Naive thymus-derived CD4-positive, alpha-beta T cell (primary cell): ENCODE results near the gene WFIKKN2. TPM values are rescaled to one million over a fixed set of nuclear protein-coding genes. Genes with fewer than 3 reads are reported as not detected.

Experiments used
- ATAC-seq: fragments of 150-1000 bp; cut with Tn5 transposase; 2 replicates; pipeline ENCODE4 v1.10.0; 2021; ENCODE audit warnings: mild to moderate bottlenecking, moderate library complexity
- CTCF ChIA-PET: fragments of 350-600 bp; sonication (Branson Sonifier 250); formaldehyde crosslinking; loops from one replicate; lab custom pipeline; 2021; ENCODE audit warnings: antibody characterized with exemption; lab: Charles Lee
- POLR2A ChIA-PET: fragments of 350-600 bp; sonication (Branson Sonifier 250); formaldehyde crosslinking; loops from one replicate; lab custom pipeline; 2021; ENCODE audit warnings: antibody characterized with exemption, inconsistent platforms; lab: Charles Lee
- DNase-seq, 9 donors: peaks; one replicate each; pipeline versions ENCODE4 v3.0.0 to v3.0.0-alpha.2; 2020 to 2022; ENCODE audit warnings: mixed read lengths in 1 of 9
- H3K27ac ChIP-seq: one replicate; pipeline ENCODE4 v1.7.0; 2013; ENCODE audit warnings: mild to moderate bottlenecking, low read depth, low read length, moderate library complexity
- H3K27me3 ChIP-seq, 2 donors: one replicate each; pipeline ENCODE4 v1.7.0; 2013; ENCODE audit warnings: low read length in 2 of 2, mild to moderate bottlenecking in 2 of 2, moderate library complexity in 2 of 2; ENCODE audit not compliant: control insufficient read depth in 2 of 2, insufficient read depth in 2 of 2
- H3K36me3 ChIP-seq, 3 experiments: 1 replicate in 2 of 3; 2 replicates in 1 of 3; pipeline ENCODE4 v1.7.0; 2013; ENCODE audit warnings: low read length in 3 of 3, mild to moderate bottlenecking in 3 of 3, moderate library complexity in 1 of 3; ENCODE audit not compliant: insufficient read depth in 3 of 3, control insufficient read depth in 2 of 3
- H3K4me1 ChIP-seq, 2 donors: one replicate each; pipeline ENCODE4 v1.7.0; 2013; ENCODE audit warnings: low read length in 2 of 2, mild to moderate bottlenecking in 2 of 2, moderate library complexity in 1 of 2; ENCODE audit not compliant: control insufficient read depth in 2 of 2, insufficient read depth in 2 of 2
- H3K4me3 ChIP-seq: 2 replicates; pipeline ENCODE4 v1.7.0; 2013; ENCODE audit warnings: mild to moderate bottlenecking, low read length
- H3K9me3 ChIP-seq, 3 experiments: 1 replicate in 2 of 3; 2 replicates in 1 of 3; pipeline ENCODE4 v1.7.0; 2013; ENCODE audit warnings: low read length in 3 of 3; ENCODE audit not compliant: control insufficient read depth in 2 of 3
- H3K27ac Mint-ChIP-seq, 9 donors: one replicate each; pipeline ENCODE4 v1.8.0; 2020 to 2022; ENCODE audit warnings: mixed read lengths in 9 of 9, mild to moderate bottlenecking in 8 of 9, moderate library complexity in 5 of 9, inconsistent platforms in 2 of 9
- H3K27me3 Mint-ChIP-seq, 5 donors: one replicate each; pipeline ENCODE4 v1.8.0; 2021 to 2022; ENCODE audit warnings: mixed read lengths in 5 of 5, mild to moderate bottlenecking in 1 of 5
- H3K36me3 Mint-ChIP-seq, 5 donors: one replicate each; pipeline ENCODE4 v1.8.0; 2020 to 2022; ENCODE audit warnings: mixed read lengths in 5 of 5, mild to moderate bottlenecking in 3 of 5, inconsistent platforms in 1 of 5
- H3K4me1 Mint-ChIP-seq, 7 donors: one replicate each; pipeline ENCODE4 v1.8.0; 2020 to 2022; ENCODE audit warnings: mixed read lengths in 7 of 7, mild to moderate bottlenecking in 3 of 7, inconsistent platforms in 1 of 7
- H3K4me3 Mint-ChIP-seq, 10 donors: one replicate each; pipeline ENCODE4 v1.8.0; 2020 to 2022; ENCODE audit warnings: mild to moderate bottlenecking in 10 of 10, mixed read lengths in 10 of 10, moderate library complexity in 6 of 10, inconsistent platforms in 2 of 10
- H3K9me3 Mint-ChIP-seq, 11 donors: one replicate each; pipeline ENCODE4 v1.8.0; 2020 to 2022; ENCODE audit warnings: mixed read lengths in 11 of 11, mild to moderate bottlenecking in 4 of 11, inconsistent platforms in 1 of 11, moderate library complexity in 1 of 11
- intact Hi-C, 2 donors: fragments of 100-400 bp; cut with micrococcal nuclease; formaldehyde crosslinking; loops; one replicate each; pipeline ENCODE4 v1.15.1; 2023
- polyA plus RNA-seq, 2 donors: library from polyadenylated mRNA; unstranded; fragments of 300-500 nt; fragmentation: Illumina TruSeq; gene quantifications; one replicate each; pipeline ENCODE4 v1.2.3, GENCODE V29; 2021
- total RNA-seq, 6 experiments: library from RNA in 5 of 6; stranded (reverse) in 5 of 6; gene quantifications; 1 replicate in 5 of 6; 2 replicates in 1 of 6; pipeline ENCODE4 v1.2.3 and lab custom pipeline; 2021 to 2026

WFIKKN2 gene
- total and polyA plus RNA-seq, 7 experiments from 2014 or later, result not detected

GRCh38 chr17:50842506-50843149 is 7.2 kb downstream of the WFIKKN2 start:
- H3K4me1 ChIP-seq, result no peaks in the 10 kb centered on the region
- peaks cover 0 to 4% (median 0%) of the 10 kb centered on the region in 7 donors for H3K4me1 Mint-ChIP-seq
- H3K27me3 Mint-ChIP-seq, result peaks cover 0 to 2% (median 0%) of the 10 kb centered on the region in 5 donors
- H3K27me3 ChIP-seq, result no peaks in the 10 kb centered on the region
- no peak overlapping the region for H3K4me3 Mint-ChIP-seq
- CTCF ChIA-PET, result interaction anchor here (0.5 to 1.4 kb wide), 5 partner anchors 31 to 123 kb away, joined by 3 to 5 read pairs (median 3); no protein-coding TSS in a partner anchor
- no peaks in the 10 kb centered on the region for H3K9me3 ChIP-seq
- H3K36me3 ChIP-seq, result no peaks in the 10 kb centered on the region
- no peaks in the 10 kb centered on the region for H3K36me3 Mint-ChIP-seq
- DNase-seq (no peak), ATAC-seq (no peak)
- intact Hi-C loops, result loop anchor here (1.0 to 2.0 kb wide), 6 partner anchors 59 to 364 kb away; partner anchors contain the start of genes RSAD1 (in 2 of the 2) and SPATA20 (in 1 of the 2)
- POLR2A ChIA-PET, result interaction anchor here (0.6 to 2.2 kb wide), 2 partner anchors 24 to 63 kb away, joined by 3 to 8 read pairs; partner anchors contain the start of gene TOB1
- H3K27ac ChIP-seq, result no peak overlapping the region
- H3K9me3 Mint-ChIP-seq, result no peaks in the 10 kb centered on the region
- H3K4me3 ChIP-seq, result no peak overlapping the region
- H3K27ac Mint-ChIP-seq, result peak overlapping the region in 1 of 9 donors; percentile 31

DNA sequence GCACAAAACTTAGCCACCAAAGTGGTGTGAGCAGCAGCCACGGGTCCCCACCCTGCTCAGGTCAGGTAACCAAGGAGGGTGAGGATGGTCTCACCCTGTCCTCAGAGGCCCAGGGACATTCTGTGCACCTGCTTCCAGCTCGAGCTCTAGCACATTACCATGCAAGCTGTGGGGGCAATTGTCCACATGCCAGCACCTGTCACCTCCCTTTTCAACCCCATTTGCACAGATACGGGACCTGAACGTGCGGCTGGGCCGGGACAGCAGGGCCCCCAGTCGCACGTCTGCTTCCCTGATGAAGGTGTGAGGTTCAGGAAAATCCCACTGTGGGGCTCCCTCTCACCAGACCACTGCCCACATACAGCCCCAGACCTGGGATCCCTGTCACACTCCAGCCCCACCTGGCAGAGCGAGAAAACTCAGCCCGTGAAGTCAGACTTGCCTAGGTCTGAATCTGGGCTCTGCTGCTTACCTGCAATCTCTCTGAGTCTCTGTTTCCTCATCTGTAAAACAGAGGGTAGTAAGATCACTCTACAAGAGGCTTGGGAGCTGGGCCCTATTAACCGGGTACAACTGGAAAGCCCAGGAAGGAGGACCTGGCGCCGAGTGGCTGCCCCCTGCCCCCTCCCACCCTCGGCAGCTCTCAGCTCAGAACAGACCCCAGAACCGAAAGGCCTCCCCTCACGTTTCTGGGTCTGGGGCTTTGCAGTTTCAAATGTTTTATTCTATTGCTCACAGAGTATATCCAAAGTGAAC is 7.9 kb downstream of the WFIKKN2 start:
- DNase-seq (no peak), ATAC-seq (no peak)
- intact Hi-C loops, result loop anchor here in 1 of 2 donors (2.0 kb wide), 1 partner anchor 365 kb away; the partner anchor contains the start of gene RSAD1
- Histone ChIP-seq H3K36me3 (no peaks in the 10 kb centered on the region), H3K4me1 (no peaks in the 10 kb centered on the region), H3K4me3 (no peak overlapping the region), H3K27me3 (no peaks in the 10 kb centered on the region), H3K9me3 (no peaks in the 10 kb centered on the region), H3K27ac (no peak overlapping the region)
- Mint-ChIP-seq H3K4me3 (no peak overlapping the region), H3K4me1 (peaks cover 0 to 4% (median 0%) of the 10 kb centered on the region in 7 donors), H3K27ac (no peak overlapping the region), H3K36me3 (no peaks in the 10 kb centered on the region), H3K9me3 (peaks cover 0 to under 1% (median 0%) of the 10 kb centered on the region in 11 donors), H3K27me3 (peaks cover 0 to 2% (median 0%) of the 10 kb centered on the region in 5 donors)
- ChIA-PET POLR2A (interaction anchor here (0.6 kb wide), 1 partner anchor 233 kb away, joined by 3 read pairs; no protein-coding TSS in a partner anchor), CTCF (interaction anchor here (1.0 to 2.0 kb wide), 3 partner anchors 12 to 122 kb away, joined by 3 to 5 read pairs (median 5); no protein-coding TSS in a partner anchor)

DNA sequence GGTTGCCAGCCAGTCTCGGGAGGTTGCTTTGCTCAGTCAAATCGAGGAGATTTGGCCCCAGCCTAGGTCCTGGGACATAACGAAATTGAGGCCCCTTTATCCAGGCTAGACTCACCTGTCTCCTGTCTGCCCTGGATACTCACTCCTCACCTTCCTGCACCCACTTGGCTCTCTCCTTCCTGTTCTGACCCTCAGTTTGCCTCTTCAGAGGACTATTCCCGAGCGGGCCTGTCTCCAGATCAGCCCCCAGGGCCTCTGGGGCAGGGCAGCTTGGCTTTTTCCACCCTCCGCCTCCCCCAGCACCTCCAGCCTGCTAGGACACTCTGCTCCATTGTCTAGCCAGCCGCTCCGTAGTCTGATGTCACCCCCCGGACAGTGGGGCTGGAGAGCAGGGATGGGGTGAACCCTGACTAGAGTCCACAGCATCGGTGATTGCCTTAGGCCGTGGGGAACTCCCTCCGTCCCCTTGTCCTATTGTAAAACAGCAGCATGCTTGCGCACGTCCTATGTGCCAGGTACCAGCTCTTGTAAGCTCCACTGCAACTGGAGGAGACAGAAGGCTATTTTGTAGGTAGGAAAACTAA is 8.8 kb downstream of the WFIKKN2 start:
- Histone ChIP-seq H3K36me3 (no peaks in the 10 kb centered on the region), H3K4me3 (no peak overlapping the region), H3K27me3 (no peaks in the 10 kb centered on the region), H3K4me1 (no peaks in the 10 kb centered on the region), H3K9me3 (no peaks in the 10 kb centered on the region), H3K27ac (no peak overlapping the region)
- no peak for ATAC-seq
- no peak overlapping the region for H3K4me3 Mint-ChIP-seq
- peaks cover 0 to 4% (median 0%) of the 10 kb centered on the region in 7 donors for H3K4me1 Mint-ChIP-seq
- H3K27me3 Mint-ChIP-seq, result peaks cover 0 to 2% (median 0%) of the 10 kb centered on the region in 5 donors
- no peak for DNase-seq
- peak overlapping the region in 2 of 9 donors; percentile 28 to 51 for H3K27ac Mint-ChIP-seq
- ChIA-PET POLR2A (interaction anchor here (0.6 kb wide), 1 partner anchor 233 kb away, joined by 3 read pairs; no protein-coding TSS in a partner anchor), CTCF (interaction anchor here (2.0 kb wide), 1 partner anchor 11 kb away, joined by 5 read pairs; no protein-coding TSS in a partner anchor)
- H3K36me3 Mint-ChIP-seq, result no peaks in the 10 kb centered on the region
- H3K9me3 Mint-ChIP-seq, result peaks cover 0 to 1% (median 0%) of the 10 kb centered on the region in 11 donors
- intact Hi-C loops, result no loop called here

GRCh38 chr17:50845240-50846147 is 10.1 kb downstream of the WFIKKN2 start:
- peaks cover 0 to 1% (median 0%) of the 10 kb centered on the region in 11 donors for H3K9me3 Mint-ChIP-seq
- intact Hi-C loops, result no loop called here
- H3K27me3 Mint-ChIP-seq, result peaks cover 0 to 2% (median 0%) of the 10 kb centered on the region in 5 donors
- ATAC-seq (no peak), DNase-seq (no peak)
- no peaks in the 10 kb centered on the region for H3K9me3 ChIP-seq
- no peaks in the 10 kb centered on the region for H3K4me1 ChIP-seq
- ChIA-PET CTCF (interaction anchor here (0.8 to 2.0 kb wide), 2 partner anchors 10 to 27 kb away, joined by 3 to 5 read pairs; no protein-coding TSS in a partner anchor), POLR2A (interaction anchor here (0.6 kb wide), 1 partner anchor 1251 kb away, joined by 3 read pairs; no protein-coding TSS in a partner anchor)
- H3K36me3 Mint-ChIP-seq, result no peaks in the 10 kb centered on the region
- H3K27ac ChIP-seq, result no peak overlapping the region
- no peak overlapping the region for H3K4me3 Mint-ChIP-seq
- H3K36me3 ChIP-seq, result no peaks in the 10 kb centered on the region
- no peak overlapping the region for H3K4me3 ChIP-seq
- no peaks in the 10 kb centered on the region for H3K27me3 ChIP-seq
- peak overlapping the region in 1 of 9 donors; percentile 62 for H3K27ac Mint-ChIP-seq
- peaks cover 0 to 4% (median 0%) of the 10 kb centered on the region in 7 donors for H3K4me1 Mint-ChIP-seq

DNA sequence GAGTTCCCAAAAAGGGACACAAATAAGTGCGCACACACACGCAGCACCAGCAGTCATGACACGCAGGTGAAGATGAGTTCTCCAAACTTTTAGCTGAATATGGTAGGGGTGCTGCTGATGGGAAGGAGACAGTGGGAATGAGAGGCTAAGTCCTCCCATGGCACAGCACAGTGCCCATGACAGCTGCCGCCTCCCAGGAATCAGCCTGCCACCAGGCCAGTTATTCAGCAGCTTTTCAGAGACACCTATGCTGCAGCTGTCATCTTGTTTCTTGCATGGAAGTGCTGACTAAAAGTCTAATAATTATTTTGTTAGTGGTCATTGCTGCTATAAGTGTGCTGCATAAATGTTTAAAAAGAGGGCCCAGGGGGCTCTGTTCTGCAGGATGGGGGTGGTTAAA is 12.2 kb downstream of the WFIKKN2 start:
- no peaks in the 10 kb centered on the region for H3K9me3 ChIP-seq
- no peak for DNase-seq
- intact Hi-C loops, result no loop called here
- ChIA-PET CTCF (interaction anchor here (10.8 kb wide), 1 partner anchor 103 kb away, joined by 393 read pairs; no protein-coding TSS in a partner anchor), POLR2A (interaction anchor here (13.6 kb wide), 1 partner anchor 17 kb away, joined by 282 read pairs; the partner anchor contains the start of gene TOB1)
- no peak overlapping the region for H3K27ac ChIP-seq
- H3K36me3 Mint-ChIP-seq, result no peaks in the 10 kb centered on the region
- peaks cover 0 to 1% (median 0%) of the 10 kb centered on the region in 11 donors for H3K9me3 Mint-ChIP-seq
- H3K27ac Mint-ChIP-seq, result no peak overlapping the region
- peaks cover 0 to 2% (median 0%) of the 10 kb centered on the region in 5 donors for H3K27me3 Mint-ChIP-seq
- H3K4me3 Mint-ChIP-seq, result no peak overlapping the region
- H3K27me3 ChIP-seq, result no peaks in the 10 kb centered on the region
- ATAC-seq, result no peak
- peaks cover 8 to 13% (median 11%) of the 10 kb centered on the region in 7 donors for H3K4me1 Mint-ChIP-seq
- no peaks in the 10 kb centered on the region for H3K36me3 ChIP-seq
- peaks cover 4 to 5% of the 10 kb centered on the region in 2 donors for H3K4me1 ChIP-seq
- H3K4me3 ChIP-seq, result no peak overlapping the region
